8988T (cell line): ENCODE measurements around the gene RTP3.
"Not testable (repeated sequence)": the region's sequence is repeated elsewhere in the genome, so short reads cannot be mapped to it uniquely, and the experiment has no call there.

Experiments
- DNase-seq: peaks from one replicate; pipeline ENCODE4 v3.0.0; 2011

The RTP3 gene

DNA sequence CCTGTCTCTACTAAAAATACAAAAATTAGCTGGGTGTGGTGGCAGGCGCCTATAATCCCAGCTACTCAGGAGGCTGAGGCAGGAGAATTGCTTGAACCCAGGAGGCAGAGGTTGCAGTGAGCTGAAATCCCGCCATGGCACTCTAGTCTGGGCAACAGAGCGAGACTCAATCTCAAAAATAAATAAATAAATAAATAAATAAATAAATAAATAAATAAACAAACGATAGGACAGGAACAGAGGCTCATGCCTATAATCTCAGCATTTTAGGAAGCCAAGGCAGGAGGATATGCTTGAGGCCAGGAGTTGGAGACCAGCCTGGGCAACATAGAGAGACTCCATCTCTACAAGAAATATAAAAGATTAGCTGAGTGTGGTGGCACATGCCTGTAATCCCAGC lies 24.4 kb downstream of the RTP3 start:
- not testable (repeated sequence) for DNase-seq

DNA sequence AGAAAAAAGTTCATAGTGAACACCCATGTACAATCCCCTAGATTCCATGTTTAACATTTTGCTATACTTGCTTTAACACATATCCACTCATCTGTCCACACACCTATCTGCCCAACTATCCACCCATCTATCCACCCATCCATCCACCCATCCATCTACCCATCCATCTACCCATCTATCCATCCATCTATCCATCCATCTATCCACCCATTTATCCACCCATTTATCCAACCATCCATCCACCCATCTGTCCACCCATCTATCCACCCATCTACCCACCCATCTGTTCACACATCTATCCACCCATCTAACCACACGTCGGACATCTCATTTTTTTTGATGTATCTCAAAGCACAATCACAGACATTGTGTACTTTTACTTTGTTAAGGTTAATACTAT lies 25.8 kb downstream of the RTP3 start:
- DNase-seq: no peak

DNA sequence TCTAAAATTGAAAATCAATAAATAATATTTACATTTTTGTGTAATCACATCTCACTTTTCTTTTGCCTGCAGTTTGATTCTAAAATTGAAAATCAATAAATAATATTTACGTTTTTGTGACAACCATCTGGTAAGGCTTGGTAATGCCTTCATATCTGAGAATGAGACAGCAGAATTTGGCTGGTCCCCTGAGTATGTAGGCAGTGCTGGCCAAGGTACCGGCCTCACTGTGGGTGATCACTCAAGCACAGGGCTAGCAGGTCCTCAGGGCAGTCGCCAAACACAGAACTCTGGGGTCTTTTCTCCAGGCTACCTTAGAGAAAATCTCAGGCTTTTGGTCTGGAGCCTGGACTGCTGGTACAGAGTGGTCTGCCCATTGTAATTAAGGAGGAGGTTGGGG lies 26.2 kb downstream of the RTP3 start:
- DNase-seq: no peak

DNA sequence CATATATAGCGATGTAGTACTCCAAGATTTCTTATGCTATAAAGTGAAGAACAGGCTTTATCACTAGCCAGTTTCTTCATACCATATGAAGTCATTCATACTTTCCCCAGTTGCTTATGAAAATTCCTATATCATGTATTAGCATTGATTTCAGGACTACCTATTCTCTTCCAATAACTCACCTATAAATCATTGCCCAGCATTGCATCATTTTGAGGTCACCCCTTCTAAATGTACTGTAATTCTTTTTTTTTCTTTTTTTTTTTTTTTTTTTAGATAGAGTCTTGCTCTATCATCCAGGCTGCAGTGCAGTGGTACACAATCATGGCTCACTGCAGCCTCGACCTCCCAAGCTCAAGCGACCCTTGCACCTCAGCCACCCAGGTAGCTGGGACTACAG lies 27.1 kb downstream of the RTP3 start:
- DNase-seq: no peak

DNA sequence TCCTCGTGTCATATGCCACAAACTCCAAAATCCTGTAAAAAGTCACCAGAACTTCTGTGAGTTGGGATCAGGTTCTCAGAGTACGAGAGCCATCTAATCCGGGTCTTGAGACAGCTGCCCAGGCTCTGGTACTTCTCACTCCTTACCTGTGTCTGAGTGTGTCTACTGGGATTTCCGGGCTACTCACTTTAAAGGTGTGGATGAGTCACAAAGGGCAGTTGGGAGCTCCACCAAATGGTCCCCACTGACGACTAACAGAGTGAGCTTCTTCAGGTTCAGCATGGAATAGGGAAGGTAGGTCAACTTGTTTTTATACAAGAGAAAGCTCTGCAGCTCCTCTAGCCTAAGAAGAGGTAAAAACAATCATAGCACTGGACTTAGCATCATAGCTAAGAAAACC lies 29.5 kb downstream of the RTP3 start:
- DNase-seq: no peak

DNA sequence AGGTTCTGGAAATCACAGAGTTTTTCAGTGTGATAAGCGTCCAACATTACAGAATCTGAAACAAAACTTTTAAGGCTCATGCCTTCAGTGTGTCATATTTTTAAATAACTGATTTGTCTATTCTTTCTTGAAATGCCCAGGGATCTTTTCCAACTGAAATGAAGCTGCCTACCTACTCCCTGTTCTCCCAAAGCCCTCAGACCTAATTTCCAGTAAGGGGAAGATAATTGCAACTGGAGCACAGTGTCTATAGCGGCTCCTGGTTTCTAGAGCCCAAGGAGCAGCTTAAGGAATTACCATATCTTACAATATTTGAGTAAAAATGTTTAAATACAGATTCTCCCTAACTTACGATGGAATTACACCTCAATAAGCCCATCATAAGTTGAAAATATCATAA lies 35.3 kb downstream of the RTP3 start:
- no peak for DNase-seq

DNA sequence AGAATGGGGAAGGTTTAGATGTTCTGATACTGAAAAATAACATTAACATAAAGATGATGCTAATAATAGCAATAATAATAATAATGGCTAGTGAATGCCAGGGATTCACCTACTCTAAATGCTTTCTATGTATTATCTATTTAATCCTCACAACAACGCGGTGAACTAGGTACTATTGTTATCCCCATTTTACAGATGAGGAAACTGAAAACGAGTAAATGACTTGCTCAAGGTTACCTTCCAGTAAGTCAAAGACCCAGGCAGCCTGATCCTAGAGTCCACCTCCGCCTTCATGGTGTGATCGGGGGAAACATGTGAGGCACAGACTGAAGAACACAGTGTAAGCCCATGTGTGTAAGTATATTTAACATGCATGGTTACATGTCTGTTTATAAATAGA lies 38.0 kb downstream of the RTP3 start:
- DNase-seq: no peak

DNA sequence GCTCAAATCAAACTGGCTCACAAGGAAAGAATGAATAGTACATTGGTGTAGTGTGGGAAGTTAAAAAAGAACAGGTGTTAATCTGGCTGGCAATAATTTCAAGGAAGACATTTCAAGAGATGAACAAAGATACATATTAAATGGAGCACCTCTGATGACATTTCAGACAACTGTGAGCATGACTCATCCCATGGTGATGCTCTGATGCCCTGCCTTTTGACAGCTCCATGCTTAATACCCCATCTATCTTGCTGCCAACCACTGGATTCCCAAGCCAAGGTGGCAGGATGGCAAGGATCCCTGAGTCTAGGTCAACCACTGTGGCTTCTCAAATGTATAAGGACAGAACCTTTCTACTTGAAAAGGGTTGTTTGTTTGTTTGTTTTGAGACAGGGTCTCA lies 39.0 kb downstream of the RTP3 start:
- DNase-seq: no peak

DNA sequence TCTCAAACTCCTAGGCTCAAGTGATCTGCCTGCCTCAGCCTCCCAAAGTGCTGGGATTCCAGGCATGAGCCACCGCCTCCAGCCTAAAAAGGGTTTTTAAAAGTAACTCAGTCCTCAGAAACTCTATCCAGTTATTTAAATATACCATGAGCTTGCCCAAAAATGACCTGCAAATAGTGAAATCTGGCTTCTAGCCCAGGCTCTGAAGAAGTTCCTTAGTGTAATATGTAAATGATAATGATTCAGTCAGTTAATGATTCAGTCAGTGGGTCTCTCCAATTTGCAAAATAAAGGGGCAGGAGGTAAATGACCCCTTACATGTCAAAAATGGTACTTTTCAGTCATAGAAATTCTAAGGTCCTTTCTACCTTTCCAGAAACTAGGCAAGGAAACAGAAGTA lies 39.5 kb downstream of the RTP3 start:
- DNase-seq: no peak

DNA sequence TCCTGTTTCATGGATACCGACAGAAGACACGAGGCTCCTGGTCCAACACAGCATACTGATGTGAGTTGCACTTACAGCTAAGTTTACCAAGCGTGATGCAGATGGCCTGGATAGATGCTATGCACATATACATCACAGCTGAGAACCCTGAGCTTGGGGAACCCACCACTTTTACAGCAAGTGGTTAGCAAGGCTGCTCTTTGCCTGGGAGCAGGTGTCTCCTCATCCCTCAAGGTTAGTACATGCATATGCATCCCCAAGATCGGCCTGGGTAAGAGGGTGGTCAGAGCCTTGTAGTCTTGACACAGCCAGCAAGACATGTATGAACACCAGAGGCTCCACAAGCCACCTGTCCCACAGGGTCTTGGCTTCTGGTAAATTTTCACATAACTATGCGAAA lies 40.0 kb downstream of the RTP3 start:
- no peak for DNase-seq

DNA sequence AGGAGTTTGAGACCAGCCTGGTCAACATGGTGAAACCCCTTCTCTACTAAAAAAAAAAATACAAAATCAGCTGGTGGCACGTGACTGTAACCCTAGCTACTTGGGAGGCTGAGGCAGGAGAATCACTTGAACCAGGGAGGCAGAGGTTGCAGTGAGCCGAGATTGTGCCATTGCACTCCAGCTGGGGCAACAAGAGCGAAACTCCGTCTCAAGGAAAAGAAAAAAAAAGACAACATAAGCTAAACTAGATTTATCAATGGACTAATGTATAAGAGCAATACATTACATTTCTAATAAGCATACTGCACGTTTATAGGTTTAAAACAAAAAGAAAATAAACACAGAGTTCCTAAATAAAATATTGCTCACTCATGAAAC lies 40.6 kb downstream of the RTP3 start:
- DNase-seq: not testable (repeated sequence)

DNA sequence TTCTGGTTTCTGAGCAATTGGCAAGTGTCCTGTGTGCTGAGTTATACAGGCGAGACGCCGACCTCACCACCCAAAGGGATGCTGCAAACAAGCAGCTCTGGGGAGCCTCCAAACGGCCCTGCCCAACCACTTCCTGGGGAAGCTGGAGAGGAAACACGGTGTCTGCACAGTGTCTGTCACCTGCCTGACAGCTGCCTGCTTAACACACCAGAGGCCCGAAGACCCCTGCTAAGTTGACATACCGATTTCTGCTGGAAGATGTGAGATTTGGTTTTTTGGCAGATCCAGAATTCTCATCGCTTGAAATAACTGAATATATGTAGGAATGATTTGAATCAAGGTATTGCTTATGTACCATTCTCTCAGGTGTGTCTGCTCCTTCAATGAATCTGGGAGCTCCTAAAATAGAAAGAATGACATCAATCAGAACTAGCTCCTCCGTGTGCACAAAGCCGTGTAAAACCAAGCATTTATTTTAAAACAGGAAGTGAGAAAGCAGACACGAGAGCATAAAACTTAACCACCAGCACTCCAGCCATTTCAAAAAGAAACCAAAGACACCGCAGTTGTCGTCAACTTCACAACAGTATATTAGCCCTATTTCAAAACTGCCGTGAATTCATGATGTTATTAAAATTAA lies 41.1 kb downstream of the RTP3 start:
- no peak for DNase-seq

DNA sequence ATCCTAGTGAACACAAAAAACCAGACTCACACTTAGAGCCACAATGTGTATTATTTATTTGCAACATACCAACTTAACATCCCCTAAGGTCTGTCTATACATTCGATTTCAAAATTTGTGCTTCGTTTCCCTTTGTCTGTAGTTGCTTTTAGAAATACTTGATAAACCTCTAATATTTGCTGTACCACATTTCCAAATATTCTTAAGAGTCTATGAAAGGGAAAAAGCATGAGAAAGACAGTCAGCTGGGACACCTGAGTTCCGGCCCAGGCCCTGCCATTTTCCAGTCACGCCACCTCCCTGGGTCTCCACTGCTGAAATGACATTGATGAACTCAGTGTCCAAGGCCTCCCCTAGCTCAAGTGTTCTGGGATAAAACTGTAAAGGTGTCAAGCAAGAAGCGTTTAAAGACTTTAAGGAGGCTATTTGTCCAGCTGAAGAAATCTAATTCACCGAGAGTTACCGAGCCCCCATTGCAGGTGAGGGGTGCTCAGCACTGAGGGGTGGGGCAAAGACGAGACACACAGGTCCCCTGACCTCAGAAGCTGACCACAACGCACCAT lies 41.7 kb downstream of the RTP3 start:
- no peak for DNase-seq

DNA sequence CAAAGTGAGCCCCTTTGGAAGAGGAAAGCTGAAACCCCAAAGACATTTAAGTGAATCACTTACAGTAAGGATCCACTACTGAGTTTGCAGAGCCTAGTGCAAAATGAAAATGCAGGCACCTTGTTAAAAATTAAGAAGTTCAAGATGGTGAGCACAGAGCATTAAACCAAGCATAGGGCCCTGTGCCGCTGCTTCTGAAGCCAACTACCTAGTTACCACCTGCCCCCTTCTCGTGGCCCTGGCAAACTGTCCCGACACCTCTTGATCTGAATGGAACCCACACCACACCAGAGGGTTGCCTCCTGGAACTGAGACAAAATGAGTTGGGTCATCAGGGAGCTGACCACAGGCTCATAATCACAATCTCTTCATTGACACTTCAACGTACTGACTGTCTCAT lies 42.8 kb downstream of the RTP3 start:
- no peak for DNase-seq

DNA sequence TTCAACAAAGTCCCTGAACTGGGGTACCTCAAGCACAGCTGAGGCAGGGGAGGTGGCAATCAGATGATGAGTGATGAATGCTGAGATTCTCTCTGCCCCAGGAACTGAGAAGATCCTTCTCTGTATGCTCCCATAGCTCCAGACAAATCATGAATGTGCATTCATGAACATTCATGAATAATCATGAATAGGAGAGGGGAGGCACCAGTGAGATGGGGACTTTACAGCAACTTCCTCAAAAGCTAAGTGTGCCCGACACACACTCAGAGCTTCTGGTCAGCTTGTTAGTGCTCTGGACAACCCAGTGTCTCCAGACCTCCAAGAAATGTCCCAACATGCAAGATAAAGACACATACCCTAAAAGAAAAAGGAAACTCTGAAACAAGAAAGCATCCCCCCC lies 44.1 kb downstream of the RTP3 start:
- DNase-seq: no peak

DNA sequence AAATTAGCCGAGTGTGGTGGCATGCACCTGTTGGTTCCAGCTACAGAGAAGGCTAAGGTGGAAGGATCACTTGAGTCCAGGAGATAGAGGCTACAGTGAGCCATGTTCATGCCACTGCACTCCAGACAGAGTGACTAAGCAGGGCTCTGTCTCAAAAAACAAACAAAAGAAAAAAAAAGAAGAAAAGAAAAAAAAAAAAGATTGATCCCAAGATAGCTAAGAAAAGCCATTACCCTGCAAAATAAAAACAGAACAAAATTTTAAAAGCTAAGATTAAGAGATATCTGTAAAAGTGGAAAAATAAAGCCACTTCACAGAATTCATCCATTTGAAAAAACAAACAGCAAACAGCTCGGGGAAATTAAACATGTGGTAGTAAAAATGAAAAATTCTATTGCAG lies 44.6 kb downstream of the RTP3 start:
- DNase-seq: no peak

DNA sequence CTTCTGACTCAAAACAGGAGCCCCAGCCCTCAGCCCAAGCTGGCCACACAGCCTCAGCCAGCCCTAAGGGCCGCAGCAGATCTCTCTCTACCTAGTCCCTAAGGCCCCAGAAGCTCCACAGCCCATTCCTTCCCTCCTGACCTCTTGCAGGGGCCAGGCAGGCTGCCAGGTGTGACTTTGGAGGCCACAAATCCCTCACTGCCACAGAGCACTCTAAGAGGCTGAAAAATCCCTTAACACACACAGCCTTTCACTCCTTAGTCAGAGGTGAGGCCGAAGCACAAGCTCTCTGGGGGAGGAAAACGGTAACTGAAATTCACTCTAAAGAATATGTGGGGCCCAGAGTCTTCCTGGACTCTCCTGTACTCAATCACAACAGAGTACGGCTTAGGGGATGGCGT lies 45.0 kb downstream of the RTP3 start:
- DNase-seq: no peak

DNA sequence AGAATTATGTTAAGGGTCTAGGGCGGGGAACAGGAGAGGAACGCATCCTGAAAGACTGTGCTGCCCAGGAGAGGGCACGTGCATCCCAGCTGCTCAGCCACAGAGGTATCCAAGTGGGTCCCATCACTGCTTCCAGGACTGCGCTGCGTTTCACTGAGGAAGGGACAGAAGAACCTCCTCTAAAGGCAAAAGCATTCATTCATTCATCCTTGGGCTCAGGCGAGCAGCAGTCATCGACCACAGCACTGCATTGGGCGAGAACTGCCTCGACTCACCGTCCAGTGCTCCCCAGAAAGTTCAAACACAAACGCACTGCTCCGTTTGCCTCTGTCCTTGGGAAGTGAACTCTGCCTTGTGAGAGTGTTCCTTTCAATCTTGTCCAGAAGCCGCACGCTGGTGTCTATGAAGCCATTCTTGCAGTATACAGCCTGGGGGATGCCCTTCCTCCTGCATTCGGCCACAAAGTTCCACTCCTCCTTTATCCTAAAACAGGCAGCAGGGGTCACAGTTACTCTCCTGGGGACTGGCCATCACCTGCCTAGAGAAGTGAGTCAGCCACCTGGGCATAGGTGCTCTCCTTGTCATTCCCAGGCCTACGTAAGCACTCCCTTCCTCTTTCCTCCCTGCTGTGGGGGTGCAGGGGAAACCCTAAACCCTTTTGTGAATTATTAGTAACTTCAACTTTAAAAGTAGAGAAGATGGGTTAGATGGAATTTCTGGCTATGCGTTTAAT lies 47.2 kb downstream of the RTP3 start:
- no peak for DNase-seq

DNA sequence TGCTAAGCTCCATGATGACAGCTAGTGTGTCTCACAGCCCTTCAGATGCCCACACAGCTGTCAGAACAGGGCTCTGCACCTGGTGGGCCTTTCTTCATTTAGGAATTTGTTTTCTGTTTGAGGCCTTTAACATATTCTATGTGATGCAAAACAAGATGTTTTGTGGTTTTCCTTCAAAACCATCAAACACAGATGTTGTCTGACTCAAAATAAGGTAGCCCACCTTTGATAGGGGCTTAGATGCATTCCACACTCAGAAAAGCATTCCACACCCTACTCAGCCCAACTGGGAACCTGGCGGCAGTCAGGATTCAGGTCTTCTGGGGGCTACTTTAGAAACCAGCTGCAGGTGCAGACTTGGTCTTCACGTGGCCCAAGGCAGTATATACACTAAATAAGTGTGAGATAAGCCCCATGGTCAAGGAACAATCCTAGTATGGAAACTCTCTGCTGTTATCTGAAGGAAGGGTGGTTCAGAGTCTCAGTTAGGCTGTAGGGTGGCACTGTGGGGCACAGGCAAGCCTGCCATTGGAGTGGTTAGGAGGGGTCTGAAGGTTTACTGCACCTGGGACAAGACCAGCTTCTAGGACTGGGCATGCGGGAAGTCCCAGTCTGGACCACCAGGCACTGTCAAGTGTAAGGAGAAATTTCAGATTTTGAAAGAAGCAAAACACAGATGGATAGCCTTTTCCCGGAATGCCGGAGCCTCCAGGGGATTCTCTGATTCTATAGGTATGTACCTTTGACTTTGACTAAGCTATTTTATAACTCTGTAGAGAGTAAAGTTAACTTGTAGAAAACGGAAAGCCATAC lies 48.2 kb downstream of the RTP3 start:
- no peak for DNase-seq

DNA sequence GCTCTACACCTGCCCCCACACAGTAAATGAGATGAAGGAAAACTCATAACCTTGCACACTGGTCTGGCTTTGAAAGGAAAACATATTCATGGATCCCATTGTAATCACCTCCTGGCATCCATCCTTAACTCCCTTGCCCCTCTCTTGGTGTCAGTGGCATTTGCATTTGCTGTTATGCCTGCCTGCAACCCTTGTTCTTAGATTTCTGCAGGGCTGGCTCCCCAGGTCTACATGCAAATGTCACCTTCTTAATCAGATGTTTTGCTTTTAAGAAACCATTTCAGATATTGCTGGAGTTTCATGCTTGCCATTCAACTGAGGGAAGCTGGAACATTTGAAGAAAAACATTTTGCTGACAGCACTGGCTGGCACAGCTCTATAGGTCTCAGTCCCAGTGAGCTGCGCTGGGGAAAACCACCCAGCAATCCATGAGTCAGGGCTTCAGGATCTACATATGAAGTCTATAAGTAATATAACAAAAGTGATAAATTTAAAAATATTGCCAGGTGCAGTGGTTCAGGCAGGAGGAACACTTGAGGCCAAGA lies 49.2 kb downstream of the RTP3 start:
- DNase-seq: no peak

DNA sequence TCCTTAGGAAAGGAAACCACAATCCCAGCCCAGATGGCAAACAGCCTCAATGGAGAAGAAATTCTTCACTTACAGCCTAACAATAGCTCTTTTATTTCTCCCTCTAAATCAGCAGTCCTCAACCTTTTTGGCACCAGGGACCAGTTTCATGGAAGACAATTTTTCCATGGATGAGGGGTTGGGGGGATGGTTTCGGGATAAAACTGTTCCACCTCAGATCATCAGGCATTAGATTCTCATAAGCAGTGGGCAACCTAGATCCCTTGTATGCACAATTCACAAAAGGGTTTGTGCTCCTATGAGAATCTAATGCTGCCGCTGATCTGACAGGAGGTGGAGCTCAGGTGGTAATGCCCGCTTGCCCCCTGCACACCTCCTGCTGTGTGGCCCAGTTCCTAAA lies 50.8 kb downstream of the RTP3 start:
- not testable (repeated sequence) for DNase-seq

DNA sequence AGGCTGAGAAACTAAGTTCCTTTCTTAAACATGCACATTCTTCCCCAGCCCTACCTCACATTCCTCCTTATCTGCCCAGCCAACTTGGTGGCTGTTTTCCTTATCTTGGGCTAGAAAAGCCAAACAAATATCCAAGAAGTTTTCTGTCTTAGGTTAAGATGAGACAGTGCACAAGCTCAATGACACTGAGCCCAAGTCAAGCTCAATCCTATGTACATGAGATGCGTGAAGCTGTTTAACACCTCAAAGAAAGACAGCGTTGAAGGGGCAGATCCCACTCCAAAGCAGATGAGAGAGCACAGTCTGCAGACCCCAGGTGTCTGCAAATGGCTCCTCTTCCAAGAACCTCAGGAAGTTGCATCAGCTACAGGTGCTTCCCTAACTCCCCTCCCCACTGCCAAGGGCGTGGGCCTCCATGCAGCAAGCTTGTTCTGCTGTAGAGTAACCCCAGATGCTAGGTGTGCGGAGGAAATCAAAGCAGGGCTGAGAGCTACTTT lies 51.7 kb downstream of the RTP3 start:
- DNase-seq: no peak

DNA sequence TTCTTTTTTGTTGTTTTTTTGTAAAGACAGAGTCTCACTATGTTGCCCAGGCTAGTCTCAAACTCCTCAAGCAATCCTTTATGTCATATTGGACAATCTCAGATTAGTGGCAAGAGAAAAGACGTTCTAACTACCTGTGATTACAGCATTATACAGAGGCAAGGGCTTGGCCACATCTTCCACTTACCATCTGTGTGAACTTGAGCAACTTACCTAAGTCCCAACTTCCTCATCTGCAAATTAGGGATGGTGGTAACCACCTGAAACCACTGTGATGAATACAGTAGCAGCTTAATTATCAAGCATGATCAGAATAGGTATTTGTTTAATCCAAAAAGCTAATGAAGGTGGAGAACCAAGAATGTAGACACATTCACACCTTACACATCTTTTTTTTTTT lies 52.2 kb downstream of the RTP3 start:
- DNase-seq: no peak
